GM20000 (cell line): ENCODE data around the gene SH3RF3.
A peak's percentile ranks its signal among the peaks of the same experiment; 100 is the strongest.

Source experiments
- DNase-seq: peaks from one replicate; pipeline ENCODE4 v3.0.0; 2012; ENCODE audit warnings: low spot score
- CTCF ChIP-seq: IDR thresholded peaks from 2 replicates; pipeline ENCODE4 v1.5.1; 2012; ENCODE audit warnings: mild to moderate bottlenecking, control low read depth; ENCODE audit errors: extremely low read depth, missing control alignments

The SH3RF3 gene

GRCh38 chr2:109392816-109393661, 264.0 kb downstream of the SH3RF3 start:
- no peak for DNase-seq

GRCh38 chr2:109393662-109393972, 264.6 kb downstream of the SH3RF3 start:
- no peak for TF ChIP-seq CTCF
- no peak for DNase-seq

More at GRCh38 chr2:109392816-109393661, 264.0 kb downstream of the SH3RF3 start:
- no peak for TF ChIP-seq CTCF

- DNase-seq: no peak
- TF ChIP-seq CTCF: no peak
Measured at GRCh38 chr2:109395494-109396201, 266.6 kb downstream of the SH3RF3 start.

GRCh38 chr2:109396202-109397180, 267.5 kb downstream of the SH3RF3 start:
- no peak for TF ChIP-seq CTCF

GRCh38 chr2:109397893-109398292, 268.9 kb downstream of the SH3RF3 start:
- no peak for DNase-seq
- TF ChIP-seq CTCF: no peak

More at GRCh38 chr2:109396202-109397180, 267.5 kb downstream of the SH3RF3 start:
- DNase-seq: peak; percentile 35

- no peak for TF ChIP-seq CTCF
- no peak for DNase-seq
Measured at GRCh38 chr2:109398366-109399015, 269.5 kb downstream of the SH3RF3 start.
